Measurements from ENCODE around the gene YPEL1. TPM values are rescaled to one million over a fixed set of nuclear protein-coding genes. Genes with fewer than 3 reads are reported as not detected.

The YPEL1 gene
- total RNA-seq, 4 donors from 2014 or later, result 0.53 to 8.5 (median 3.0) TPM

DNA sequence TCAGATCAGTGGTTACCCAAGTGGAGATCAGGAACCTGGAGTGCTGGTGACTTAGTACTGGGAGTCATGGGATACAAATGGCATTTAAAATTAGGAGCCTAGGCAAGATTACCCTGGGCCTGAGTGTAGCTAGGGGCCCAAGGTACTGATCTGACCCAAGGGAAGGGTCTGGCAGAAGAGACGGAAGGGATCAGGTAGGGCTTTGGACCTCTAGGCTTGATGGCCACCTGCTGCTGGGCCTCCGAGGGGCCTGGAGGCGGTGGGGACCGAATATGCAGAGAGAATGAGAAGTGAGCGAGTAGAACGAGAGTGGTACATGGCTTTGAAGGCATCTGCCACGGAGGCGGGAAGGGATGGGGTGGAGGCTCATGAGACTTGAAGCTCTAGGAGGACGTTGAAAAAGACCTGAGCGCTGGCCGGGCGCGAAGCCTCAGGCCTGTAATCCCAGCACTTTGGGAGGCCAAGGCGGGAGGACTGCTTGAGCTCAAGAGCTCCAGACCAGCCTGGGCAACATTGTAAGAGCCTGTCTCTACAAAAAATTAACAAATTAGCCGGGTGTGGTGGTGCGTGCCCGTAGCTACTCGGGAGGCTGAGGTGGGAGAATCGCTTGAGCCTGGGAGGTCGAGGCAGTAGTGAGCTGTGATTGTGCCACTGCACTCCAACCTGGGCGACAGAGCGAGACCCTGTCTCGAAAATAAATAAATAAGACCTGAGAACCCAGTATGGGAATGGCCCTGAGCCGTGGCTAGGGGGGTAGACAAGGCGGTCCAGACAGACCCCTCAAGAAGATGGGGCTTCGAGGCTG is 70.3 kb downstream of the YPEL1 start:
- no peak for TF ChIP-seq CTCF (IDR thresholded peaks at IDR 0.05)
- TF ChIP-seq POLR2A (IDR thresholded peaks at IDR 0.05), result no peak
- H3K4me1 ChIP-seq, result peaks cover 7 to 46% (median 18%) of the 10 kb centered on the region in 3 donors
- H3K9me3 ChIP-seq, result no peaks in the 10 kb centered on the region
- H3K27me3 ChIP-seq, result no peaks in the 10 kb centered on the region
- WGBS, 2 donors, result 74 to 78% methylated on average over 24 to 26 of the region's 26 CpGs
- no peak for DNase-seq
- H3K36me3 ChIP-seq, result no peaks in the 10 kb centered on the region
- intact Hi-C loops (cut with DNase I), result no loop called here
- peak overlapping the region; percentile 94 to 97 (median 96) for H3K27ac ChIP-seq
- H3K4me3 ChIP-seq, result peak overlapping the region; percentile 65 to 88 (median 78)

GRCh38 chr22:21663738-21664137 is 71.9 kb downstream of the YPEL1 start:
- Histone ChIP-seq H3K4me1 (peaks cover 7 to 32% (median 14%) of the 10 kb centered on the region in 3 donors), H3K9me3 (no peaks in the 10 kb centered on the region), H3K36me3 (no peaks in the 10 kb centered on the region), H3K27ac (no peak overlapping the region), H3K4me3 (no peak overlapping the region), H3K27me3 (no peaks in the 10 kb centered on the region)
- TF ChIP-seq POLR2A (IDR thresholded peaks at IDR 0.05) (no peak), CTCF (IDR thresholded peaks at IDR 0.05) (no peak)
- no peak for DNase-seq
- WGBS, 2 donors, result 85 to 100% methylated on average over 2 of the region's 2 CpGs
- intact Hi-C loops (cut with DNase I), result no loop called here

DNA sequence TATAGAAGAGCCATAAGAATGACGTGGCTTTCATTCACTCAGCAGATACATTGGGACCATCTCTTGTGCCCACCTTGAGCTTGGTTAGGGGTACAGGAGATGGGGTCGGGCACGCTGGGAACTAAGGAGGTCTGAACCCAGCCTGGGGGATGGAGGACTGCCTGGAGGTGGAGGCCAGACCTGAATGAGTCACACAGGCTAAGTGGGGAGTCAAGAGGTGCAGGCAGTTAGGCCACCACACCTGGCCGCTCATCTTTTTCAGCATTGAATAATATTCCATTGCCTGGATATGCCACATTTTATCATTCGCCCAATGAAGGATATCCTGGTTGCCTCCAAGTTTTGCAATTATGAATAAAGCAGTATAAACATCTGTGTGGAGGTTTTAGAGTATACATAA is 73.6 kb downstream of the YPEL1 start:
- 90 to 94% methylated on average over 5 of the region's 5 CpGs for WGBS, 2 donors
- Histone ChIP-seq H3K4me3 (no peak overlapping the region), H3K9me3 (no peaks in the 10 kb centered on the region), H3K36me3 (no peaks in the 10 kb centered on the region), H3K27ac (no peak overlapping the region), H3K27me3 (peaks cover 0 to 15% (median 0%) of the 10 kb centered on the region in 4 donors), H3K4me1 (peaks cover 14 to 29% (median 18%) of the 10 kb centered on the region in 3 donors)
- no peak for DNase-seq
- TF ChIP-seq POLR2A (IDR thresholded peaks at IDR 0.05) (no peak), CTCF (IDR thresholded peaks at IDR 0.05) (no peak)
- intact Hi-C loops (cut with DNase I), result no loop called here

DNA sequence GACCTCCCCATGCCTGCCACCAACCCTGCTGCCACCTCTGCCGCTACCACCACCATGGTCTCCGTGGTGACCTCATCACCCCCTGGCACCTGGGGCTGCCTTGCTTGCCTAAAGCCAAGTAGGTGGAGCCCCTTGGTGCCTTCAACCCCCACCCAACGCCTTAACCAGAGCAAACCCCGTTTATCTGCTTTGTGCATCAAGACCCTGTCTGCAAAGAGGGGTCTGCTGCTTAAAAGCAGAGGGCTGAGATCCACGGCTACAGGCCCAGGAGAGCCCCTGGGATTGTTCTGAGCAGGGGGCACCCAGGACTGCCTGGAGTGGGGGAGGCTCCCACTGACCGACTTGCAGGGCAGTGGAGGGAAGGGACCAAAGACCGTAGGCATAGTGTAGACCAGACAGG is 74.7 kb downstream of the YPEL1 start:
- H3K4me1 ChIP-seq, result peaks cover 10 to 34% (median 18%) of the 10 kb centered on the region in 3 donors
- WGBS, 2 donors, result 63 to 89% methylated on average over 1 to 5 of the region's 7 CpGs
- no peak for TF ChIP-seq POLR2A (IDR thresholded peaks at IDR 0.05)
- TF ChIP-seq CTCF (IDR thresholded peaks at IDR 0.05), result no peak

GRCh38 chr22:21659864-21660525 is 75.6 kb downstream of the YPEL1 start:
- DNase-seq, result no peak
- no peaks in the 10 kb centered on the region for H3K36me3 ChIP-seq
- no peaks in the 10 kb centered on the region for H3K9me3 ChIP-seq
- TF ChIP-seq POLR2A (IDR thresholded peaks at IDR 0.05) (no peak), CTCF (IDR thresholded peaks at IDR 0.05) (no peak)
- no peak overlapping the region for H3K27ac ChIP-seq
- intact Hi-C loops (cut with DNase I), result no loop called here
- peaks cover 4 to 25% (median 14%) of the 10 kb centered on the region in 3 donors for H3K4me1 ChIP-seq
- peaks cover 0 to 20% (median 0%) of the 10 kb centered on the region in 4 donors for H3K27me3 ChIP-seq
- WGBS, 2 donors, result 83 to 89% methylated on average over 5 to 7 of the region's 7 CpGs
- no peak overlapping the region for H3K4me3 ChIP-seq

More for the DNA sequence above, 74.7 kb downstream of the YPEL1 start:
- Histone ChIP-seq H3K9me3 (no peaks in the 10 kb centered on the region), H3K36me3 (no peaks in the 10 kb centered on the region), H3K4me3 (no peak overlapping the region), H3K27ac (no peak overlapping the region), H3K27me3 (peaks cover 0 to 20% (median 0%) of the 10 kb centered on the region in 4 donors)
- DNase-seq, result no peak
- intact Hi-C loops (cut with DNase I), result no loop called here

All from esophagus squamous epithelium (tissue), 5 donors.